Ovary (tissue), 3 donors: ENCODE data around the gene KCND3.
A peak's percentile ranks its signal among the peaks of the same experiment; 100 is the strongest.

ENCODE experiments used
- POLR2A ChIP-seq: fragments of 450-650 bp; IDR thresholded peaks from one replicate; pipeline ENCODE4 v1.6.1; 2017; ENCODE audit warnings: antibody characterized with exemption, mild to moderate bottlenecking, moderate library complexity
- TF ChIP-seq, protein P1 (sequence below), 3 donors: fragments of 450-650 bp in 2 of 3; fragments of 200-600 bp in 1 of 3; IDR thresholded peaks; one replicate each; pipeline versions ENCODE4 v1.5.1 to v1.8.0; 2016 to 2022; ENCODE audit warnings: antibody characterized with exemption in 3 of 3, mild to moderate bottlenecking in 1 of 3
- donor health status: DM: no; HTN: no; CAD: no.

DNA sequence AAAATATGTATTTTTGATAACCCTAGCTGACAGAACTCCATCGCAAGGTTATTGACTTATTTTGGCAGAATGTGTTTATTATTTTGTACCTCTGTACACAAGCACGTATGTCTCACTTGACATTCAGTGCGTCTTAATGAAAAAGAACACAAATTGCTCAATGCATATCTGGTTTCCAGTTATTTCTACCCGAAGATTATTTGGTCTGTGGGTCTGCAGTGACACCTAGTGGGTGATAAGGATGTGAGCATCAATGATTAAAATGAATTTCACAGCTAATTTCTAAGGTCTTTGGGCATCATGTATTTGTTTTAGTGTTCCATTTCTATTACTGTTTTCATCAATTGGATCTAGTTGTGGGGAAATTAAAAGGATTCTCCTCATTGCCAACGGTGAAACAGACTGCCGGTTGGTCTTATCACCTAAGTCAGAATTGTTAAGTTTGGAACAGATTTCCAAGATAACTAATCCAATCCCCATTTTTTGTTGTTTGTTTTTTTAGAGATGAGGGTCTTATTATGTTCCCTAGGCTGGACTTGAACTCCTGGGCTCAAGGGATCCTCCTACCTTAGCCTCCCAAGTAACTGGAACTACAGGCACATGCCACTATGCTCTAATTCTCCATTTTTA lies 219.8 kb downstream of the KCND3 start:
- TF ChIP-seq, protein P1, sequence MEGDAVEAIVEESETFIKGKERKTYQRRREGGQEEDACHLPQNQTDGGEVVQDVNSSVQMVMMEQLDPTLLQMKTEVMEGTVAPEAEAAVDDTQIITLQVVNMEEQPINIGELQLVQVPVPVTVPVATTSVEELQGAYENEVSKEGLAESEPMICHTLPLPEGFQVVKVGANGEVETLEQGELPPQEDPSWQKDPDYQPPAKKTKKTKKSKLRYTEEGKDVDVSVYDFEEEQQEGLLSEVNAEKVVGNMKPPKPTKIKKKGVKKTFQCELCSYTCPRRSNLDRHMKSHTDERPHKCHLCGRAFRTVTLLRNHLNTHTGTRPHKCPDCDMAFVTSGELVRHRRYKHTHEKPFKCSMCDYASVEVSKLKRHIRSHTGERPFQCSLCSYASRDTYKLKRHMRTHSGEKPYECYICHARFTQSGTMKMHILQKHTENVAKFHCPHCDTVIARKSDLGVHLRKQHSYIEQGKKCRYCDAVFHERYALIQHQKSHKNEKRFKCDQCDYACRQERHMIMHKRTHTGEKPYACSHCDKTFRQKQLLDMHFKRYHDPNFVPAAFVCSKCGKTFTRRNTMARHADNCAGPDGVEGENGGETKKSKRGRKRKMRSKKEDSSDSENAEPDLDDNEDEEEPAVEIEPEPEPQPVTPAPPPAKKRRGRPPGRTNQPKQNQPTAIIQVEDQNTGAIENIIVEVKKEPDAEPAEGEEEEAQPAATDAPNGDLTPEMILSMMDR (IDR thresholded peaks at IDR 0.05): peak; percentile 82 to 91 (median 83)
- no peak for TF ChIP-seq POLR2A
